Measurements from ENCODE around the gene KLHL28. TPM values are rescaled to one million over a fixed set of nuclear protein-coding genes. Genes with fewer than 3 reads are reported as not detected.

The KLHL28 gene
- total and polyA plus RNA-seq, 10 of the 15 experiments (the other 5 are each of a cell fraction or from before 2014, with no cell fraction given) = 2.7 to 9.8 (median 6.2) TPM

DNA sequence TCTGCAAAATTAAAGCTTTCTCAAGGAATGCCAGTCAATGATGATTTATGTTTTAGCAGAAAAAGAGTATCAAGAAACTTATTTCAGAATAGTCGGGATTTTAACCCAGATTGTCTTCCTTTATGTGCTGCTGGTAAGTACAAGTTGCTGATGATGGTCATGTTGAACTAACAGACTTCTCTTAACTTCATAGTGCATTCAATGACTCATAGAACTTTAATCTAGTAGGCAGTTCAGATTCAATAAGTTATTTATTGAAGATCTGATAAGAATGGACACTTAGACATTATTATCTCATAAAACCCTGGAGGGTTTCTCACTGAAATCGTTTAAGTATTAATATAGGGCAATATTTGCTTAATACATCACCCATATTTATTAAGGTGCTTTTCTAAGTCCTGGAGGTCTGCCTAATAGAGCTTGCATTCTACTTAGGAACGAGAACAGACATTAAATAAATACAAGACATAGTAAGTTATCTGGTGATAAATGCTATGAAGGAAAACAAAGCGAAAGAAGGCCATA, 34.1 kb upstream of the KLHL28 start (continued):
- TF ChIP-seq, protein P1, sequence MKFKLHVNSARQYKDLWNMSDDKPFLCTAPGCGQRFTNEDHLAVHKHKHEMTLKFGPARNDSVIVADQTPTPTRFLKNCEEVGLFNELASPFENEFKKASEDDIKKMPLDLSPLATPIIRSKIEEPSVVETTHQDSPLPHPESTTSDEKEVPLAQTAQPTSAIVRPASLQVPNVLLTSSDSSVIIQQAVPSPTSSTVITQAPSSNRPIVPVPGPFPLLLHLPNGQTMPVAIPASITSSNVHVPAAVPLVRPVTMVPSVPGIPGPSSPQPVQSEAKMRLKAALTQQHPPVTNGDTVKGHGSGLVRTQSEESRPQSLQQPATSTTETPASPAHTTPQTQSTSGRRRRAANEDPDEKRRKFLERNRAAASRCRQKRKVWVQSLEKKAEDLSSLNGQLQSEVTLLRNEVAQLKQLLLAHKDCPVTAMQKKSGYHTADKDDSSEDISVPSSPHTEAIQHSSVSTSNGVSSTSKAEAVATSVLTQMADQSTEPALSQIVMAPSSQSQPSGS (IDR thresholded peaks at IDR 0.05; ENCODE audit: low read length) = no peak

- SMC1A ChIA-PET (ENCODE audit: uncharacterized antibody, unreplicated experiment) = no interaction called here
- WGBS (ENCODE audit: insufficient coverage, insufficient replicate concordance, low lambda C conversion rate, missing lambda C conversion rate) = 97% methylated on average over 3 of the region's 3 CpGs
- Histone ChIP-seq H2AFZ (ENCODE audit: control insufficient read depth, low read depth, low read length) (no peak overlapping the region), H3K27me3 (replicated peaks in 1 of 2; ENCODE audit: control insufficient read depth in 2 of 2, insufficient read depth in 2 of 2, low read length in 1 of 2) (no peaks in the 10 kb centered on the region), H3K4me1 (ENCODE audit: control insufficient read depth, insufficient read depth, low read length) (no peaks in the 10 kb centered on the region), H3K9me3 (replicated peaks; ENCODE audit: control insufficient read depth, insufficient read depth, low read length) (peaks cover 4% of the 10 kb centered on the region; the same call in 2 of the 3 replicates), H3K79me2 (ENCODE audit: control insufficient read depth, insufficient read depth, low read length) (no peaks in the 10 kb centered on the region; the same call in 1 of the 2 replicates), H3K4me2 (ENCODE audit: control insufficient read depth, insufficient read depth) (no peak overlapping the region), H3K36me3 (ENCODE audit: control insufficient read depth in 2 of 2, insufficient read depth in 2 of 2, low read length in 1 of 2) (peaks cover 2 to 4% of the 10 kb centered on the region in 2 experiments; a peak in 3 of 4 replicates), H4K20me1 (ENCODE audit: control insufficient read depth, insufficient read depth) (no peaks in the 10 kb centered on the region), H3K9ac (ENCODE audit: control insufficient read depth, insufficient read depth, low read length) (no peak overlapping the region), H3K27ac (ENCODE audit: control insufficient read depth, insufficient read depth) (no peak overlapping the region), H3K4me3 (no peak overlapping the region)
- in situ Hi-C loops (cut with MboI) (no loop called here), intact Hi-C loops (cut with micrococcal nuclease; ENCODE audit: unreplicated experiment) (no loop called here)
- no TSS peak for BruUV-seq (replicated peaks)
- FAIRE-seq = no peak
- no peak for TF ChIP-seq ZNF592 (IDR thresholded peaks at IDR 0.05)
- TF ChIP-seq ZSCAN29 (IDR thresholded peaks at IDR 0.05) = no peak
- no peak for TF ChIP-seq POLR2A (IDR thresholded peaks at IDR 0.05; ENCODE audit: low read depth, low read length)
- TF ChIP-seq SIX5 (IDR thresholded peaks at IDR 0.05; ENCODE audit: low read depth, low read length, severe bottlenecking) = no peak
- no peak for DNase-seq (ENCODE audit: low read depth, low spot score)
- ATAC-seq = no peak
- POLR2A ChIA-PET = no interaction called here
- RAD21 ChIA-PET (ENCODE audit: unreplicated experiment) = no interaction called here
- CTCF ChIA-PET = no interaction called here
Observed at GRCh38 chr14:44995196-44995595, 33.4 kb upstream of the KLHL28 start.

Measured in GM12878 (cell line).